Right lobe of liver (tissue), 6 donors: ENCODE measurements around the gene ZNF322. TPM values are rescaled to one million over a fixed set of nuclear protein-coding genes. Genes with fewer than 3 reads are reported as not detected.

ENCODE experiments used
- ATAC-seq, 4 donors: fragments of 200-7000 bp; cut with Tn5 transposase; one replicate each; pipeline ENCODE4 v1.9.1; 2020; ENCODE audit warnings: mild to moderate bottlenecking in 4 of 4, moderate library complexity in 4 of 4
- DNase-seq, 3 donors: peaks; one replicate each; pipeline ENCODE4 v3.0.0-alpha.2; 2020
- H3K27ac ChIP-seq, 3 donors: fragments of 200-600 bp; one replicate each; pipeline ENCODE4 v1.8.0; 2022
- H3K27me3 ChIP-seq, 2 donors: fragments of 200-600 bp; one replicate each; pipeline ENCODE4 v1.8.0; 2022
- H3K36me3 ChIP-seq, 4 donors: fragments of 200-600 bp; sonication (generic) in 1 of 4; one replicate each; pipeline versions ENCODE4 v1.5.1 to v1.8.0; 2017 to 2022; ENCODE audit warnings: control low read depth in 1 of 4
- H3K4me1 ChIP-seq, 4 donors: fragments of 200-600 bp; sonication (generic) in 1 of 4; one replicate each; pipeline versions ENCODE4 v1.5.1 to v1.8.0; 2017 to 2022; ENCODE audit warnings: control low read depth in 1 of 4
- H3K4me3 ChIP-seq, 3 donors: fragments of 200-600 bp; one replicate each; pipeline ENCODE4 v1.8.0; 2022
- H3K9me3 ChIP-seq, 4 donors: fragments of 200-600 bp; sonication (generic) in 1 of 4; one replicate each; pipeline versions ENCODE4 v1.5.1 to v1.8.0; 2017 to 2022; ENCODE audit warnings: control low read depth in 1 of 4
- POLR2A ChIP-seq: fragments of 450-650 bp; IDR thresholded peaks from one replicate; pipeline ENCODE4 v1.6.1; 2017; ENCODE audit warnings: antibody characterized with exemption, mild to moderate bottlenecking
- WGBS: methylation state at CpG from one replicate; pipeline ENCODE4 v1.1.6; 2018; ENCODE audit warnings: low coverage, low lambda C conversion rate; ENCODE audit not compliant: insufficient coverage; ENCODE audit errors: missing lambda C conversion rate; 5-methylcytosine and 5-hydroxymethylcytosine counted together
- intact Hi-C, 2 donors: fragments of 100-400 bp; cut with DNase I; formaldehyde crosslinking; loops; one replicate each; pipeline versions ENCODE4 v1.11.2 to v1.14.1; 2022
- total RNA-seq, 6 experiments: library from RNA; depleted of rRNA in 2 of 6; stranded (reverse); fragments of >200 nt in 2 of 6; fragmentation: NEBNext Ultra II Directional in 3 of 6; extraction: Animal tissue kit (Norgen Biotek cat#: 25700) in 3 of 6; gene quantifications; one replicate each; pipeline versions ENCODE4 v1.1.0 to v1.2.4, GENCODE V29; 2016 to 2023
- TF ChIP-seq, protein P1 (sequence below), 4 donors: fragments of 200-600 bp in 3 of 4; fragments of 450-650 bp in 1 of 4; IDR thresholded peaks; one replicate each; pipeline versions ENCODE4 v1.5.1 to v1.8.0; 2016 to 2022; ENCODE audit warnings: antibody characterized with exemption in 4 of 4, mild to moderate bottlenecking in 2 of 4
- donor health status: DM: no; HTN: yes; CAD: no.
- donor health status: DM: no; HTN: no; CAD: no.
- donor health status: DM: no; HTN: no; CAD: no.
- donor health status: DM: no; HTN: yes; CAD: no.
- donor health status: DM: no; HTN: yes; CAD: no.

Gene ZNF322
- total RNA-seq, 6 experiments from 2014 or later, result 2.9 to 10.3 (median 8.6) TPM

DNA sequence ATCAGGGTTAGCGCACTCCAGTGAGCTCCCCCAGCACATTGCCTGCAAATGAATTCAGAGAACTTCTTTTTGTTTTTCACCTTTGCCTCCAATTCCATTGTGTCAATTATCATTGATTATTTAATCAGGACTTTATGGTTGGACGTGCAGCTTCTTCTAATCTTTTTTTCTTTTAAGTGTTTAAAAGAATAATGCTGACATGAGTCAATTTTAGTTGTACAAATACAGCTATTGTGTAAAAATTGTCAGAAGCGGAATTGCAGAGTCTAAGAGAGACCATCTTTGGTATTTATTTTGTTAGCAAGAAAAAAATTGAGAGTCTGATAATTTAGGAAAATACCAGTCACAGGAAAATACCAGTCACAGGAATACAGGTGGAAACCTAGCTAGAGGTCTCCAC, 57.3 kb downstream of the ZNF322 start:
- no peak for TF ChIP-seq POLR2A
- TF ChIP-seq, protein P1, sequence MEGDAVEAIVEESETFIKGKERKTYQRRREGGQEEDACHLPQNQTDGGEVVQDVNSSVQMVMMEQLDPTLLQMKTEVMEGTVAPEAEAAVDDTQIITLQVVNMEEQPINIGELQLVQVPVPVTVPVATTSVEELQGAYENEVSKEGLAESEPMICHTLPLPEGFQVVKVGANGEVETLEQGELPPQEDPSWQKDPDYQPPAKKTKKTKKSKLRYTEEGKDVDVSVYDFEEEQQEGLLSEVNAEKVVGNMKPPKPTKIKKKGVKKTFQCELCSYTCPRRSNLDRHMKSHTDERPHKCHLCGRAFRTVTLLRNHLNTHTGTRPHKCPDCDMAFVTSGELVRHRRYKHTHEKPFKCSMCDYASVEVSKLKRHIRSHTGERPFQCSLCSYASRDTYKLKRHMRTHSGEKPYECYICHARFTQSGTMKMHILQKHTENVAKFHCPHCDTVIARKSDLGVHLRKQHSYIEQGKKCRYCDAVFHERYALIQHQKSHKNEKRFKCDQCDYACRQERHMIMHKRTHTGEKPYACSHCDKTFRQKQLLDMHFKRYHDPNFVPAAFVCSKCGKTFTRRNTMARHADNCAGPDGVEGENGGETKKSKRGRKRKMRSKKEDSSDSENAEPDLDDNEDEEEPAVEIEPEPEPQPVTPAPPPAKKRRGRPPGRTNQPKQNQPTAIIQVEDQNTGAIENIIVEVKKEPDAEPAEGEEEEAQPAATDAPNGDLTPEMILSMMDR (IDR thresholded peaks at IDR 0.05), result no peak
- peaks cover 0 to 19% (median 6%) of the 10 kb centered on the region in 4 donors for H3K36me3 ChIP-seq
- no peaks in the 10 kb centered on the region for H3K9me3 ChIP-seq
- H3K4me3 ChIP-seq, result no peak overlapping the region
- no peak for ATAC-seq
- no peaks in the 10 kb centered on the region for H3K27me3 ChIP-seq
- no peak overlapping the region for H3K27ac ChIP-seq
- 79% methylated on average over 3 of the region's 3 CpGs for WGBS
- no peak for DNase-seq
- peaks cover 0 to 9% (median 2%) of the 10 kb centered on the region in 4 donors for H3K4me1 ChIP-seq
- intact Hi-C loops, result no loop called here

DNA sequence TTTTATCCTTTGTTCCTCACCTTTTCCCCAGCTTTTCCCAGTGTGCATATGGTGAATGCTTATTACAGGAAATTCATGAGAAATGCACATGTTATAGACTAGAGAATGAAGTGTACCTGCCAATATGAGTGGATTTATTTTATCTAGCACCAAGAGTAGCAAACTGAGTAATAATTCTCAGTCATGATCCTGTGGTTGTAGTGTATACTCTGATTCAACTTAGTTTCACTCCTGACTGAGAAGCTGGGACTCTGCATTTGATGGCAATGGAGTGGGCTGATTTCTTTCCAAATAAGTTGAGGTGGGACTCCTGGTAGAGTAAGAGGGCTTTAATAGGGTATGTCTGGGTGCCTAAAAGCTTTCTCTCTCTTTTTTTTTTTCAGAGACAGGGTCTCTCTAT, 58.8 kb downstream of the ZNF322 start:
- H3K27ac ChIP-seq, result no peak overlapping the region
- no peak overlapping the region for H3K4me3 ChIP-seq
- no peaks in the 10 kb centered on the region for H3K27me3 ChIP-seq
- no peaks in the 10 kb centered on the region for H3K9me3 ChIP-seq
- no peak for DNase-seq
- no peak for TF ChIP-seq POLR2A
- TF ChIP-seq, protein P1 (IDR thresholded peaks at IDR 0.05), result no peak
- peaks cover 0 to 19% (median 6%) of the 10 kb centered on the region in 4 donors for H3K36me3 ChIP-seq
- intact Hi-C loops, result no loop called here
- peaks cover 0 to 9% (median 2%) of the 10 kb centered on the region in 4 donors for H3K4me1 ChIP-seq
- ATAC-seq, result no peak

DNA sequence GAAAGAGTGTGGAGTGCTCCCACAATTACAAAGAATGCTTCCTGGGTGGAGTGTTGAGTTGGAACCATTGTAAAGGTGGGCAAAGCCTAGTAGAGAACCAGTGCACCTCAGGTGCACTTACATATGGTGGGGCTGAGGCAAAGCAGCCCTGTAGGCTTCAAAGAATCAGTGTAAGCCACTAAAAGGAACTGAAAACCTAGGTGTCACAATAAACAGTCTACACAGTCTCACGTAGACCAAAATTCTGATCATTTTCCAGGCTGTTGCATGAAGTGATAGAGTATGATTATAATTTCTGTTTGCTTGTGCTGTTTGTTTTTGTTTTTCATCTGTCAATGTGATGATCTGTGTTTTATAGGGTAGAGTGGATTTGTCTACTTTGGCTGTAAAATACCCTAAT, 60.0 kb downstream of the ZNF322 start:
- TF ChIP-seq, protein P1 (IDR thresholded peaks at IDR 0.05), result no peak
- no peak for TF ChIP-seq POLR2A

DNA sequence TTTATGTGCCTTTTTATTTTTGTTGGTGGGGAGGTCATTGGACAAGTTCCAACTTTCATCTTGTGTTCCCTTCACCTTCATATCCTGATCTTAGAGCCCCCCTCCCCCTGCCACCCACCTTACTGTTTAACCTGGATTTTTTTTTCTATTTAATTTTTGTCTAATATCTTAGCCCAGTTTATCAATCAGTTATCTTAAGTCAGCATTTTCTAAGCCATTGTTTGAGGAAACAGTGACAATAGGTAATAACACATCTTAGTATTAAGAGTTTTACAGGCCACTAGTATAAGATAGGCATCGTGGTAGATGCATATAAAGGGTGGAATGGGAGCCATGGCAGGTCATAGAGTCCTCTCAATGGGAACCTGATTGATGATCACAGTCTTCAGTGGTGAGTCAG, 60.4 kb downstream of the ZNF322 start:
- DNase-seq (no peak), ATAC-seq (no peak)
- 100% methylated on average over 1 of the region's 1 CpG for WGBS
- no peaks in the 10 kb centered on the region for H3K27me3 ChIP-seq
- H3K27ac ChIP-seq, result no peak overlapping the region
- H3K36me3 ChIP-seq, result peaks cover 0 to 19% (median 6%) of the 10 kb centered on the region in 4 donors
- TF ChIP-seq POLR2A, result no peak
- TF ChIP-seq, protein P1 (IDR thresholded peaks at IDR 0.05), result no peak
- intact Hi-C loops, result no loop called here
- peaks cover 0 to 9% (median 2%) of the 10 kb centered on the region in 4 donors for H3K4me1 ChIP-seq
- H3K9me3 ChIP-seq, result no peaks in the 10 kb centered on the region
- H3K4me3 ChIP-seq, result no peak overlapping the region

More for the DNA sequence above, 60.0 kb downstream of the ZNF322 start:
- H3K4me1 ChIP-seq, result peaks cover 0 to 9% (median 2%) of the 10 kb centered on the region in 4 donors
- DNase-seq (no peak), ATAC-seq (no peak)
- intact Hi-C loops, result no loop called here
- H3K36me3 ChIP-seq, result peaks cover 0 to 19% (median 6%) of the 10 kb centered on the region in 4 donors
- no peak overlapping the region for H3K4me3 ChIP-seq
- 60% methylated on average over 1 of the region's 1 CpG for WGBS
- no peak overlapping the region for H3K27ac ChIP-seq
- H3K9me3 ChIP-seq, result no peaks in the 10 kb centered on the region
- H3K27me3 ChIP-seq, result no peaks in the 10 kb centered on the region

DNA sequence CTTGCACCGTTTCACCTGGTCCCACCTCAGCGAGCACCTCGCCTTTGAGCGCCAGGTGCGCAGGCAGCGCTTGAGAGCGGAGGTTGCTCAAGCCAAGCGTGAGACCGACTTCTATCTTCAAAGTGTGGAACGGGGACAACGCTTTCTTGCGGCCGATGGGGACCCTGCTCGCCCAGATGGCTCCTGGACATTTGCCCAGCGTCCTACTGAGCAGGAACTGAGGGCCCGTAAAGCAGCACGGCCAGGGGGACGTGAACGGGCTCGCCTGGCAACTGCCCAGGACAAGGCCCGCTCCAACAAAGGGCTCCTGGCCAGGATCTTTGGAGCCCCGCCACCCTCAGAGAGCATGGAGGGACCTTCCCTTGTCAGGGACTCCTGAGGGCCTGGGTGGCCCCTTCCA, 61.3 kb downstream of the ZNF322 start:
- Histone ChIP-seq H3K27ac (no peak overlapping the region), H3K4me3 (no peak overlapping the region), H3K9me3 (no peaks in the 10 kb centered on the region), H3K27me3 (peaks cover 3 to 5% of the 10 kb centered on the region in 2 donors), H3K4me1 (peaks cover 0 to 9% (median 2%) of the 10 kb centered on the region in 4 donors), H3K36me3 (peaks cover 0 to 19% (median 6%) of the 10 kb centered on the region in 4 donors)
- intact Hi-C loops, result no loop called here
- TF ChIP-seq, protein P1 (IDR thresholded peaks at IDR 0.05), result no peak
- no peak for TF ChIP-seq POLR2A
- 88% methylated on average over 14 of the region's 22 CpGs for WGBS
- DNase-seq (no peak), ATAC-seq (no peak)
